Measurements from ENCODE around the gene MCRIP2.

MCRIP2 gene

GRCh38 chr16:648071-648780 lies 6.6 kb downstream of the MCRIP2 start:
- no peak for DNase-seq (ENCODE audit: low read depth)

- DNase-seq (ENCODE audit: low read depth): peak; percentile 26
These were observed 7.4 kb downstream of the MCRIP2 start, which contains the start of gene WDR90 for GRCh38 chr16:648781-649589. Gene WDR90 (plus strand): TSS chr16:649365. CDS start chr16:649417, 52 bp downstream.

GRCh38 chr16:649631-650030 lies 8.0 kb downstream of the MCRIP2 start:
- no peak for DNase-seq (ENCODE audit: low read depth)

- DNase-seq (ENCODE audit: low read depth): no peak
These were observed 10.2 kb downstream of the MCRIP2 start for GRCh38 chr16:651844-652243.

- DNase-seq (ENCODE audit: low read depth): no peak
These were observed 11.1 kb downstream of the MCRIP2 start for GRCh38 chr16:652454-653305.

- DNase-seq (ENCODE audit: low read depth): no peak
These were observed 12.4 kb downstream of the MCRIP2 start for GRCh38 chr16:654034-654433.

GRCh38 chr16:657487-657886 lies 15.9 kb downstream of the MCRIP2 start:
- DNase-seq (ENCODE audit: low read depth): no peak

GRCh38 chr16:658679-659571 lies 17.3 kb downstream of the MCRIP2 start:
- no peak for DNase-seq (ENCODE audit: low read depth)

- DNase-seq (ENCODE audit: low read depth): no peak
These were observed 18.0 kb downstream of the MCRIP2 start for GRCh38 chr16:659618-660017.

- DNase-seq (ENCODE audit: low read depth): no peak
These were observed 18.5 kb downstream of the MCRIP2 start for GRCh38 chr16:660132-660458.

GRCh38 chr16:660459-661183 lies 19.0 kb downstream of the MCRIP2 start:
- peak; percentile 30 for DNase-seq (ENCODE audit: low read depth)

GRCh38 chr16:661184-661821 lies 19.7 kb downstream of the MCRIP2 start:
- no peak for DNase-seq (ENCODE audit: low read depth)

- no peak for DNase-seq (ENCODE audit: low read depth)
These were observed 20.5 kb downstream of the MCRIP2 start for GRCh38 chr16:662095-662494.

- no peak for DNase-seq (ENCODE audit: low read depth)
These were observed 21.0 kb downstream of the MCRIP2 start for GRCh38 chr16:662597-662996.

GRCh38 chr16:666572-666971 lies 24.9 kb downstream of the MCRIP2 start:
- no peak for DNase-seq (ENCODE audit: low read depth)

GRCh38 chr16:667113-667779 lies 25.6 kb downstream of the MCRIP2 start:
- DNase-seq (ENCODE audit: low read depth): no peak

GRCh38 chr16:667780-668518 lies 26.3 kb downstream of the MCRIP2 start, which contains the start of gene RHOT2:
Gene RHOT2 (plus strand): TSS chr16:668132. CDS start chr16:668200, 68 bp downstream.
- DNase-seq (ENCODE audit: low read depth): no peak

GRCh38 chr16:668519-669171 lies 27.0 kb downstream of the MCRIP2 start:
- no peak for DNase-seq (ENCODE audit: low read depth)

Measured in non-pigmented ciliary epithelial cell (primary cell).